Kidney (tissue), 14 donors: Measurements from ENCODE around the gene RAE1. TPM values are rescaled to one million over a fixed set of nuclear protein-coding genes. Genes with fewer than 3 reads are reported as not detected.

Experiments used
- DNase-seq, 5 donors: peaks; one replicate each; pipeline ENCODE4 v3.0.0-alpha.2; 2013 to 2020
- FAIRE-seq: peaks from 2 replicates; lab custom pipeline; 2012; peaks lifted over from hg19 to GRCh38; lab: Jason Lieb, UNC
- H3K27ac ChIP-seq, 2 donors: one replicate each; pipeline ENCODE4 v1.7.0; 2013; ENCODE audit warnings: low read depth in 2 of 2, low read length in 2 of 2, inconsistent platforms in 1 of 2
- H3K27me3 ChIP-seq: one replicate; pipeline ENCODE4 v1.7.1; 2013; ENCODE audit warnings: low read length, inconsistent platforms; ENCODE audit not compliant: control insufficient read depth, insufficient read depth
- H3K36me3 ChIP-seq, 3 donors: one replicate each; pipeline versions ENCODE4 v1.7.0 to v1.7.1; 2013; ENCODE audit warnings: low read length in 3 of 3, control low read depth in 1 of 3, inconsistent platforms in 1 of 3; ENCODE audit not compliant: insufficient read depth in 3 of 3, control insufficient read depth in 2 of 3
- H3K4me1 ChIP-seq, 3 donors: one replicate each; pipeline versions ENCODE4 v1.7.0 to v1.7.1; 2013; ENCODE audit warnings: low read length in 3 of 3, inconsistent platforms in 1 of 3, low read depth in 1 of 3; ENCODE audit not compliant: control insufficient read depth in 2 of 3, insufficient read depth in 2 of 3
- H3K4me3 ChIP-seq, 3 donors: one replicate each; pipeline versions ENCODE4 v1.7.0 to v1.8.1; 2013; ENCODE audit warnings: low read length in 3 of 3, control low read depth in 1 of 3, inconsistent platforms in 1 of 3
- H3K9ac ChIP-seq, 3 donors: one replicate each; pipeline versions ENCODE4 v1.7.0 to v1.7.1; 2013; ENCODE audit warnings: low read length in 3 of 3, control low read depth in 1 of 3, inconsistent platforms in 1 of 3
- H3K9me3 ChIP-seq, 3 donors: one replicate each; pipeline versions ENCODE4 v1.7.0 to v1.7.1; 2013; ENCODE audit warnings: low read length in 3 of 3, control low read depth in 1 of 3, inconsistent platforms in 1 of 3; ENCODE audit not compliant: control insufficient read depth in 2 of 3, insufficient read depth in 1 of 3
- CTCF ChIP-seq: IDR thresholded peaks from 3 replicates; pipeline ENCODE4 v1.5.1; 2012; ENCODE audit warnings: mild to moderate bottlenecking, moderate library complexity, borderline replicate concordance; ENCODE audit not compliant: insufficient read depth; ENCODE audit errors: extremely low read depth
- intact Hi-C: fragments of 100-400 bp; cut with DNase I; formaldehyde crosslinking; loops from one replicate; pipeline ENCODE4 v1.11.1; 2022
- polyA plus RNA-seq: library from polyadenylated mRNA; stranded (reverse); fragments of 350-450 nt; fragmentation: Illumina TruSeq; extraction: RNeasy Lipid Tissue Mini Kit (QIAGEN cat#74804); gene quantifications from one replicate; pipeline ENCODE4 v1.2.3, GENCODE V29; 2014; ENCODE audit warnings: low read depth, low replicate concordance; ENCODE audit not compliant: insufficient read depth
- total RNA-seq: library from RNA; stranded (reverse); fragmentation: NEBNext Ultra II Directional; extraction: Animal tissue kit (Norgen Biotek cat#: 25700); gene quantifications from one replicate; pipeline ENCODE4 v1.2.1, GENCODE V29; 2021
- donor health status: control.
- donor health status: control.
- donor health status: control.
- donor health status: control.
- donor health status: control.
- donor health status: DM: yes; HTN: yes; CAD: no.
- donor health status: Normal renal cell carcinoma (clear cell type).

The RAE1 gene
- total and polyA plus RNA-seq, 2 donors from 2014 or later, result 19.5 to 26.3 TPM

GRCh38 chr20:57317316-57317788, 33.7 kb upstream of the RAE1 start:
- no peaks in the 10 kb centered on the region for H3K4me1 ChIP-seq
- no peak for FAIRE-seq
- no peak overlapping the region for H3K27ac ChIP-seq
- H3K36me3 ChIP-seq, result no peaks in the 10 kb centered on the region
- no peaks in the 10 kb centered on the region for H3K27me3 ChIP-seq
- H3K4me3 ChIP-seq, result no peak overlapping the region
- intact Hi-C loops, result no loop called here
- no peak for TF ChIP-seq CTCF
- no peaks in the 10 kb centered on the region for H3K9me3 ChIP-seq
- H3K9ac ChIP-seq, result no peak overlapping the region
- peak in 1 of 5 donors; percentile 33 for DNase-seq

GRCh38 chr20:57317789-57318371, 33.2 kb upstream of the RAE1 start:
- FAIRE-seq (no peak), DNase-seq (peak in 1 of 5 donors; percentile 22)
- intact Hi-C loops, result no loop called here

GRCh38 chr20:57319584-57319983, 31.5 kb upstream of the RAE1 start:
- H3K36me3 ChIP-seq, result no peaks in the 10 kb centered on the region
- no peak overlapping the region for H3K27ac ChIP-seq
- FAIRE-seq (no peak), DNase-seq (no peak)
- no peaks in the 10 kb centered on the region for H3K27me3 ChIP-seq
- H3K4me3 ChIP-seq, result no peak overlapping the region
- H3K9ac ChIP-seq, result no peak overlapping the region
- intact Hi-C loops, result no loop called here
- H3K4me1 ChIP-seq, result no peaks in the 10 kb centered on the region
- H3K9me3 ChIP-seq, result no peaks in the 10 kb centered on the region
- no peak for TF ChIP-seq CTCF

More at GRCh38 chr20:57317789-57318371, 33.2 kb upstream of the RAE1 start:
- Histone ChIP-seq H3K27me3 (no peaks in the 10 kb centered on the region), H3K4me1 (no peaks in the 10 kb centered on the region), H3K4me3 (no peak overlapping the region), H3K36me3 (no peaks in the 10 kb centered on the region), H3K9ac (no peak overlapping the region), H3K27ac (no peak overlapping the region), H3K9me3 (no peaks in the 10 kb centered on the region)
- no peak for TF ChIP-seq CTCF

GRCh38 chr20:57320358-57320757, 30.7 kb upstream of the RAE1 start:
- intact Hi-C loops, result no loop called here
- H3K27me3 ChIP-seq, result no peaks in the 10 kb centered on the region

More at GRCh38 chr20:57320358-57320757, 30.7 kb upstream of the RAE1 start:
- no peak for TF ChIP-seq CTCF
- FAIRE-seq (no peak), DNase-seq (no peak)
- Histone ChIP-seq H3K27ac (no peak overlapping the region), H3K9ac (no peak overlapping the region), H3K36me3 (no peaks in the 10 kb centered on the region), H3K9me3 (no peaks in the 10 kb centered on the region), H3K4me1 (no peaks in the 10 kb centered on the region), H3K4me3 (no peak overlapping the region)
